ENCODE data around the gene GDPD4. TPM values are rescaled to one million over a fixed set of nuclear protein-coding genes. Genes with fewer than 3 reads are reported as not detected.
A peak's percentile ranks its signal among the peaks of the same experiment; 100 is the strongest.

Gene GDPD4
- total RNA-seq, 1 donor from 2014 or later, result not detected

GRCh38 chr11:77188633-77189491 lies 112.6 kb downstream of the GDPD4 start:
- no peak for DNase-seq

DNA sequence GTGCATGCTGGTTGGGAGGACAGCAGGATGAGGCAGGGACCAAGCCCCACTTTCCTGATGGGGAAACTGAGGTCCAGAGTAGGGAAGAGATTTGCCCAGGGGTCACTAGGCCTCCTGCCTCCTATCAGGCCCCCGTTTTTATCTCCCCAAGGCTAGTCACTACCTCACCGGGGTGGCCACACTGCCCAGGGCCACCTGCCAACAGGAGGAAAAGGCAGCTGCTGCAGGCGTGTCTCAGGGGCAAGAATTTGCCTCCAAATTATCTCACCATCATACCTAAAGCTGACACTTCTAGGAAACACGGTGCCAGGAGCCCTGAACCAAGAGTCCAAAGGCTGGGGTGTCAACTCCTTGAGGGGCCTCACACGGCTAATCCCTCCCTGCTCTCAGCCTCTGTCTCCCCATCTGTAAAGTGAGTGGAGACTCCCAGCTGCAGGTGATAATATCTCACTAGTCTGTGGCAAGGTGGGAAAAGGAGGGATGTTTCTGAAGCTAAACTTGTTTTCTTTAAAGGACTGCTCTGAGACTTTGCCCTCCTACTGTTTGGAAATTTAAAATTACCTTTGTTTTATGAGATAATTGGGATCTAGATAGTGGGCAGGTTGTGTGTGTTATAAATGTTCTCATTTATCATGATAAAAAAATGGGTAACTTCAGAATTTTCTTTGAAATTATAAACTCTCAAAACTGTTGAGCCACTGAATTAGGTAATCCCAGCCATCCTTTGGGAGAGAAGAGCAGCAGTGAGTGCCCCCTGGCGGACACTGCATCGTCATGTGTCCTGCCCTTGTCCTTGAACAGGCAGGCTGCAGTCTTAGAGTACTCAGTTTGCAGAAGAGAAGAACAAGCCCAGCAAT lies 113.5 kb downstream of the GDPD4 start:
- peak; percentile 88 for DNase-seq

GRCh38 chr11:77187111-77187750 lies 114.3 kb downstream of the GDPD4 start:
- no peak for DNase-seq

DNA sequence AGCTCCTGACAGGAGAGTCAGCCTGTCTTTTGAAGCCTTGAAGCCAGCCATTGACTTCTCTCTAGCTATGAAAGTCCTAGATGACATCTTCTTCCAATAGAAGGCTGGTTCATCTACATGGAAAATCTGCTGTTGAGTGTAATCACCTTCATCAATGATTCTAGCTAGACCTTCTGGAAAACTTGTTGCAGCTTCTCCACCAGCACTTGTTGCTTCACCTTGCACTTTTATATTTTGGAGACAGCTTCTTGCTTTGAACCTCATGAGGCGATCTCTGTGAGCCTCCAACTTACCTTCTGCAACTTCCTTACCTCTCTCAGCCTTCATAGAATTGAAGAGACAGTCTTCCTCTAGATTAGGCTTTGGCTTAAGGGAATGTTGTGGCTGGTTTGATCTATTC lies 115.2 kb downstream of the GDPD4 start:
- no peak for DNase-seq

DNA sequence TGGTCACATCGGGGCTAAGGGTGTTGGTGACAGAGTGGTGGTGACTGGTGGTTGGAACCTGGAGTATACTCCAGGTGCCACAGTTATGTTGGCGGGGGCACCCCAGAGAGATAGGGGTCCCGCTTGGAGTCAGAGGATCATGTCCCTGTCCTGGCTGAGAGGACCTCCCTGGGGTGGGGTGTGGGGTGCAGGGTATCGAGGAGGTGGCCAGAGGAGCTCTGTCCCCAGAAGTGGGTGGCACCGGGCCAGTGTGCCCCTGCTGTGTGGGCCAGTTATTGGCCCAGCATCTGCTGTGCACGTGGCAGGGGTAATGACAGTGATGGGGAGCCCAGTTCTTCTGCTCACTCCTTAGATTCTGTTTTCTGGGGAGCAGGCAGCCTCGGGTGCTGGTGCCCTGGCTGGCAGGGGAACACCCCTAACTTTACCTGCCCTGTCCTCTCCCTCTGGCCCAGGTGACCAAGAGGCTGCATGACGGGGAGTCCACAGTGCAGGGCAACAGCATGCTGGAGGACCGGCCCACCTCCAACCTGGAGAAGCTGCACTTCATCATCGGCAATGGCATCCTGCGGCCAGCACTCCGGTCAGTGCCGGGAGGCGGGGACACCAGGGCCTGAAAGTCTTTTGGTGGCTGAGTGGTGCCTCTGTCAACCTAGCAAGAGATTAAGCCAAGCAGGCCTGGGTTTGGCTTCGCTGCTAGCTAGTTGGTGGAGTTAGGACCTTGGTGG lies 117.2 kb downstream of the GDPD4 start:
- no peak for DNase-seq

GRCh38 chr11:77183431-77183984 lies 118.0 kb downstream of the GDPD4 start:
- DNase-seq, result no peak

DNA sequence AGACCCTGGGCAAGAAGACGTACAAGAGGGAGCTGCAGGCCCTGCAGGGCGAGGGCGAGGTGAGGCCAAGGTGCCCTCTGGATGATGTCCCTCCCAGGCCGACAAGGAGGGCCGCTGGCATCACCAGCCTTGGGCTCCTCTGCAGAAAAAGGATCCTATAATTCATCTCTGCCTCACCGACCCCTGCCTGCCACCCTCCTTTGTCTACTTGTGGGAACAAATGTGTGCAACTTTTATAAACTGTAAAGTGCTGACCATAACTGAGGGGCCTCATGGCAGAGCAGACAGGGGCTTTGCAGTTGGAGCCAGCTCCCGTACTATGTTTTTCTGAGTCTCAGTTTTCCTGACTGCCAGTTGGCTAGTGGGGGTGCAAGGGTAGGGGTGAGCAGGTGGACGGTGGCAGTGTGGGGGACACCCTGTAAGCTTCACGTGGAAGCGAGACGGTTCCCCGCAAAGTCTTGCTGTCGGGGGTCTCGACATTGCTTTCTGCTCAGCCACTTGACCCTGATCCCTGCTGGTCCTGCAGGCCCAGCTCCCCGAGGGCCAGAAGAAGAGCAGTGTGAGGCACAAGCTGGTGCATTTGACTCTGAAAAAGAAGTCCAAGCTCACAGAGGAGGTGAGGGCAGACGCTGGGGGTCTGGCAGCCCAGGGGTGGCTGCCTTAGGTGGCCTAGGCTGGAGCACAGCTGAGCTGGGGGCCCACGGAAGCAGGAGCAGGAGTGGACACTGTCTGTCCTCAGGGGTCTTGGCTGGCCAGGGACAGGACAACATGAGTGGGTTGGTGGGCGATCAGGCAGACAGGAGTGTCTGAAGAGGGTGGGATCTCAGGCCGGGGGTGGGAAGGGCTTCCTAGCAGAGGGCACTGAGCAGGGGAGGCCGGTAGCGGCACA lies 118.7 kb downstream of the GDPD4 start:
- no peak for DNase-seq

GRCh38 chr11:77181799-77182541 lies 119.5 kb downstream of the GDPD4 start:
- DNase-seq, result no peak

- no peak for DNase-seq
Measured at GRCh38 chr11:77181226-77181625, 120.3 kb downstream of the GDPD4 start.

DNA sequence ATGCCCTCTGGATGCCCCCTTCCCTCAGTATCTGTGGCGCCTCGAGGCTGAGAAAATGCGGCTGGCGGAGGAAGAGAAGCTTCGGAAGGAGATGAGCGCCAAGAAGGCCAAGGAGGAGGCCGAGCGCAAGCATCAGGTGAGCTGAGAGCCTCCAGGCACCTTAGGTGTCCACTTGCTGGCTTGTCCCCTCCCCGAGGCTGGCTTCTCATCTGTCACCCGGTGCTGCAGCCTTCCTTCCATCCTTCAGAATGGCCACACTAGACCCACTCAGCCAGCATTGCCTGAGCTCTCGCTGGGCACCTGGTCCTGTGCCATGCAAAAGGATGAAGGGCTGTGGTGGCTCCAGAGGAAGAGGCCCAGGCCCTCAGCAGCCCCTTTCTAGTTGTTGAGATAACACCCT lies 121.1 kb downstream of the GDPD4 start:
- no peak for DNase-seq

GRCh38 chr11:77179681-77180080 lies 121.8 kb downstream of the GDPD4 start:
- no peak for DNase-seq

DNA sequence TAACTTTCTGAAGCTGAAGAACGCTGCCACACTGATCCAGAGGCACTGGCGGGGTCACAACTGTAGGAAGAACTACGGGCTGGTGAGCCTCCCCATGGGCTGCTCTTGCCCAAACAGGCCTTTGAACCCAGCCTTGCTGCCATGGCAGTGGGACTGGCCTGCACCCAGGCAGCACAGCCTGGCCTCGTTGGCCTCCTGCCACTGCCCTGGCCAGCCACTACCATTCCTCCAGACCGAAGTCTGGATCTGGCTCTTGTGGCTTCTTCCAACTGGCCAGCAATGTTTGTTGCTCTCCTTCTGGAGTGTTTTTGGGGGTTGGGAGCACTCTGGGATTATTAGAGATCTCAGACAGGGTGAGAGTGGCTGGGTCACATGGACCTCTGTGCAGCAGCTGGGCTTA lies 122.4 kb downstream of the GDPD4 start:
- DNase-seq, result no peak

DNA sequence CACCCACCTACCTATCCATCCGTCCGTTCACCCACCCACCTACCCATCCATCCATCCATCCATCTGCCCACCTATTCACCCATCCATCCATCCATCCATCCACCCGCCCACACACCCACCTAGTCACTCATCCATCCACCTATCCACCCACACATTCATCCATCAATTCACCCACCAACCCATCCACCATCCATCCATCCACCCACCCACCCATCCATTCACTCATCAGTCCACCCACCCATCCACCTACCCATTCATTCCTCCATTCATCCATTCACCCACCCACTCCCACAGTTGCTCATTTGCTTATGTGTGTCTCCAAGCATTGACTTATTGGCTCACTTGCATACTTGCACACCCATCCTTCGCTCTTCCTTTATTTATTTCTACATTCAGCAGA lies 123.3 kb downstream of the GDPD4 start:
- DNase-seq, result no peak

DNA sequence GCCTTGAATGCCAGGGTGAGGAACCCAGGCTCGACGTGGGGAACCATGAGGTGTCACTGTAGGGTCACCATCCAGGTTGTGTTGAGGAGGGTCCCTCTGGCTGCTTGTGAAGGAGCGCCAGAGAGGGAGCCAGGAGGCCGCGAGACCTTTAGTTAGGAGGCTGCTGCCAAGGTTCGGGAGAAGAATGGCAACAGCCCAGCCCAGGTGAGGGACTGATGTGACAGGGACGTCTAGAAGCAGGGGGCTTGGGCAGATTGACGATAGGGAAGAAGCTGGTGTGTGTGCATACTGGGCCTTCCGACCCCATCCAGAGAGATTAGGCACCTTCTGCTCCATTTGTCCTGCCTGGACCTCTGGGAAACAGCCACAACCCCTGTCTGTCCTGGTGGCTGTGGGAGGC lies 124.5 kb downstream of the GDPD4 start:
- no peak for DNase-seq

DNA sequence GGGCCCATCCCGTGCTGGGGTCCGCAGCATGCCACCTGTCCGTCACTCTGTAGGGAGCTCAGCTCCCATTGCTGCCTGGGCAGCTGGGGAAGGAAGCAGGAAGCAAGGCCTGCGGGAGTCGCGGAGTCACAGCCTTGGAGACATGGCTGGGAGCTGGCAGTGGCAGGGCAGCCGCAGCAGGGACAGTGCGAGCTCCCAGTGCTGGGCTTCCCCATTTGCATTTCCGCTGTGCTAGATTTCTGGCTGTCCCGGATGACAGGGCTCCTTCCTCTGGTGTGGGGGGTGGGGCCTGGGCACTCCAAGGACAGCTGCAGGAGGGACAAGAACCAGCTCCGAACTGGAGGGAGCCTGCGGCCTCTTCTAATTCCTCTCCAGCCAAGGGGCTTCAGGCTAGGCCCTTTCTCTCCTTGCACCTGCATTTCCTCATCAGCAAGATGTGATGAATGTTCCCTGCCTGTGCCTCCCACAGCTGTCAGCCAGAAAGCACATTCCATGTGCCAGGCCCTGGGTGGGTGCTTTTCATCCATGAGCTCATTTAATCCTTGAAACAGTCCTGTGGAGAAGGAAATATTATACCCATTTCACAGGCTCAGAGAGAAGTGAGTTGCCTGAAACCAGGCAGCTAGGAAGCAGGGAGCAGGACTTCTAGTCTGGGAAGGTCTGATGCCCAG lies 125.5 kb downstream of the GDPD4 start:
- peak; percentile 13 for DNase-seq

GRCh38 chr11:77175021-77175842 lies 126.3 kb downstream of the GDPD4 start:
- no peak for DNase-seq

DNA sequence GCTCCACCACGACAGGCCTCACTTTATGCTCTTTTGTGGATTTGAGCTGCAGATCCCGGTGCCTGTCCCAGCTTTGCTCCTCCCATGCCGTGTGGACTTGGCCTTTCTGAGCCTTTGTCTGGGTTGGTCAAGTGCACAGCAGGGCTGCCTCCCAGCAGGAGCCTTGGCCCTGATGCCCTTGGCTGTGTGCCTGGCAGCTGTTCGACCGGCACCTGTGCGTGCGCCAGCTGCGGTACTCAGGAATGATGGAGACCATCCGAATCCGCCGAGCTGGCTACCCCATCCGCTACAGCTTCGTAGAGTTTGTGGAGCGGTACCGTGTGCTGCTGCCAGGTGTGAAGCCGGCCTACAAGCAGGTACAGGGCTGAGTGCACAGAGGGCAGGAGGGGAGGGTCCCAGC lies 126.9 kb downstream of the GDPD4 start:
- DNase-seq, result no peak

- DNase-seq, result peak; percentile 13
Measured at GRCh38 chr11:77173494-77173893, 128.0 kb downstream of the GDPD4 start.

- DNase-seq, result peak; percentile 27
Measured at GRCh38 chr11:77172666-77172982, 128.9 kb downstream of the GDPD4 start.
